Fibroblast of lung (primary cell): ENCODE results near the gene PLLP. TPM values are rescaled to one million over a fixed set of nuclear protein-coding genes. Genes with fewer than 3 reads are reported as not detected.

Experiments
- DNase-seq, 2 donors: peaks; one replicate each; pipeline versions ENCODE4 v3.0.0 to v3.0.0-alpha.2; 2010; ENCODE audit warnings: low read depth in 2 of 2
- H2AFZ ChIP-seq: 2 replicates; pipeline ENCODE4 v1.5.1; 2012; ENCODE audit warnings: low read length, control low read depth, inconsistent platforms
- H3K27ac ChIP-seq: 2 replicates; pipeline ENCODE4 v1.5.1; 2011; ENCODE audit warnings: low read length, control low read depth; ENCODE audit not compliant: insufficient read depth
- H3K27me3 ChIP-seq: 2 replicates; pipeline ENCODE4 v1.5.1; 2011; ENCODE audit warnings: mild to moderate bottlenecking, low read length; ENCODE audit not compliant: control insufficient read depth, insufficient read depth
- H3K36me3 ChIP-seq: 2 replicates; pipeline ENCODE4 v1.5.1; 2011; ENCODE audit warnings: low read length; ENCODE audit not compliant: control insufficient read depth, insufficient read depth
- H3K4me1 ChIP-seq: 2 replicates; pipeline ENCODE4 v1.5.1; 2011; ENCODE audit warnings: low read length; ENCODE audit not compliant: control insufficient read depth, insufficient read depth; ENCODE audit errors: extremely low read depth
- H3K4me2 ChIP-seq: 2 replicates; pipeline ENCODE4 v1.5.1; 2011; ENCODE audit warnings: low read length, control low read depth; ENCODE audit not compliant: insufficient read depth; ENCODE audit errors: extremely low read depth
- H3K4me3 ChIP-seq, 4 experiments: fragments of 200-600 bp in 1 of 4; sonication (generic) in 1 of 4; replicated peaks in 1 of 4; 2 replicates each; pipeline ENCODE4 v1.5.1; 2011 to 2016; ENCODE audit warnings: low read length in 4 of 4, low read depth in 3 of 4, mild to moderate bottlenecking in 3 of 4, control low read depth in 2 of 4, inconsistent platforms in 1 of 4, mixed read lengths in 1 of 4; ENCODE audit not compliant: insufficient read depth in 1 of 4; ENCODE audit errors: control extremely low read depth in 1 of 4
- H3K79me2 ChIP-seq: 2 replicates; pipeline ENCODE4 v1.5.1; 2012; ENCODE audit warnings: mild to moderate bottlenecking, low read length, inconsistent platforms; ENCODE audit not compliant: control insufficient read depth, insufficient read depth
- H3K9ac ChIP-seq: 2 replicates; pipeline ENCODE4 v1.5.1; 2011; ENCODE audit warnings: mild to moderate bottlenecking, low read length, control low read depth; ENCODE audit not compliant: insufficient read depth
- H3K9me3 ChIP-seq: 2 replicates; pipeline ENCODE4 v1.5.1; 2012; ENCODE audit warnings: low read depth, low read length; ENCODE audit not compliant: control insufficient read depth, insufficient read depth
- H4K20me1 ChIP-seq: 2 replicates; pipeline ENCODE4 v1.5.1; 2011; ENCODE audit warnings: low read length; ENCODE audit not compliant: control insufficient read depth, insufficient read depth; ENCODE audit errors: extremely low read depth
- CTCF ChIP-seq, 2 donors: IDR thresholded peaks in 1 of 2; conservative IDR thresholded peaks in 1 of 2; 1 replicate in 1 of 2; 2 replicates in 1 of 2; pipeline ENCODE4 v1.5.1; 2011 to 2012; ENCODE audit warnings: low read length in 2 of 2, control low read depth in 1 of 2, inconsistent platforms in 1 of 2, low read depth in 1 of 2, mild to moderate bottlenecking in 1 of 2
- EZH2 ChIP-seq: IDR thresholded peaks from 2 replicates; pipeline ENCODE4 v1.5.1; 2012; ENCODE audit warnings: low read length, control low read depth, mild to moderate bottlenecking; ENCODE audit errors: missing control alignments
- polyA plus RNA-seq, 2 donors: library from polyadenylated mRNA; depleted of rRNA in 1 of 2; stranded (reverse) in 1 of 2; unstranded in 1 of 2; fragments of >200 nt; gene quantifications; 2 replicates each; pipeline ENCODE4 v1.2.1, GENCODE V29; 2011 to 2012; ENCODE audit warnings: missing spikeins in 1 of 2
- total RNA-seq: library from RNA; depleted of rRNA; stranded (reverse); fragments of >200 nt; gene quantifications from 2 replicates; pipeline ENCODE4 v1.2.1, GENCODE V29; 2014

The PLLP gene
- total and polyA plus RNA-seq, 2 donors (not counting 1 experiment from before 2014, with no cell fraction given) = 0.05 TPM; not detected in 1

- Histone ChIP-seq H2AFZ (no peak overlapping the region), H4K20me1 (no peaks in the 10 kb centered on the region), H3K27ac (no peak overlapping the region), H3K9ac (no peak overlapping the region), H3K9me3 (no peaks in the 10 kb centered on the region), H3K4me3 (no peak overlapping the region), H3K4me2 (no peak overlapping the region), H3K36me3 (no peaks in the 10 kb centered on the region), H3K79me2 (no peaks in the 10 kb centered on the region), H3K4me1 (no peaks in the 10 kb centered on the region), H3K27me3 (no peaks in the 10 kb centered on the region)
- TF ChIP-seq CTCF (conservative IDR thresholded peaks at IDR 0.05 in 1 of 2, IDR thresholded peaks at IDR 0.05 in 1 of 2; ENCODE audit: low read depth in 1 of 2, low read length in 2 of 2) (no peak), EZH2 (no peak)
- DNase-seq = no peak
Measured at GRCh38 chr16:57255686-57256415, 28.6 kb downstream of the PLLP start.

GRCh38 chr16:57253466-57253865 is 31.0 kb downstream of the PLLP start:
- peaks cover 9% of the 10 kb centered on the region for H3K36me3 ChIP-seq
- no peak overlapping the region for H3K27ac ChIP-seq
- H3K79me2 ChIP-seq = no peaks in the 10 kb centered on the region
- H3K9ac ChIP-seq = no peak overlapping the region
- no peak overlapping the region for H3K4me3 ChIP-seq
- H3K4me2 ChIP-seq = no peak overlapping the region
- H3K27me3 ChIP-seq = no peaks in the 10 kb centered on the region
- no peaks in the 10 kb centered on the region for H4K20me1 ChIP-seq
- TF ChIP-seq CTCF (conservative IDR thresholded peaks at IDR 0.05 in 1 of 2, IDR thresholded peaks at IDR 0.05 in 1 of 2; ENCODE audit: low read depth in 1 of 2, low read length in 2 of 2) (no peak), EZH2 (no peak)
- H3K9me3 ChIP-seq = no peaks in the 10 kb centered on the region
- DNase-seq = no peak
- no peak overlapping the region for H2AFZ ChIP-seq
- H3K4me1 ChIP-seq = no peaks in the 10 kb centered on the region

- no peaks in the 10 kb centered on the region for H4K20me1 ChIP-seq
- TF ChIP-seq EZH2 (no peak), CTCF (conservative IDR thresholded peaks at IDR 0.05 in 1 of 2, IDR thresholded peaks at IDR 0.05 in 1 of 2; ENCODE audit: low read depth in 1 of 2, low read length in 2 of 2) (no peak)
- H3K27me3 ChIP-seq = no peaks in the 10 kb centered on the region
- no peak overlapping the region for H3K9ac ChIP-seq
- H3K27ac ChIP-seq = no peak overlapping the region
- H3K4me1 ChIP-seq = no peaks in the 10 kb centered on the region
- H3K36me3 ChIP-seq = peaks cover 12% of the 10 kb centered on the region
- H3K9me3 ChIP-seq = no peaks in the 10 kb centered on the region
- H2AFZ ChIP-seq = no peak overlapping the region
- H3K4me3 ChIP-seq = no peak overlapping the region
- no peaks in the 10 kb centered on the region for H3K79me2 ChIP-seq
- no peak for DNase-seq
- H3K4me2 ChIP-seq = no peak overlapping the region
Measured at GRCh38 chr16:57252148-57252721, 32.2 kb downstream of the PLLP start.
